ENCODE measurements around the gene NME5.
A peak's percentile ranks its signal among the peaks of the same experiment; 100 is the strongest.

NME5 gene

GRCh38 chr5:138138949-138139780 is at the start of gene NME5:
TSS of gene NME5 (minus strand) at chr5:138139428. CDS start at chr5:138138780, 648 bp downstream.
- peak; percentile 35 to 66 for DNase-seq

GRCh38 chr5:138188626-138189025 is 49.4 kb upstream of the NME5 start:
- TF ChIP-seq POLR2A (IDR thresholded peaks at IDR 0.05; ENCODE audit: low read length): peak; percentile 21
- TF ChIP-seq GATA1 (IDR thresholded peaks at IDR 0.05; ENCODE audit: low read depth, low read length): no peak

More at GRCh38 chr5:138138949-138139780, at the start of gene NME5:
- TF ChIP-seq POLR2A (IDR thresholded peaks at IDR 0.05; ENCODE audit: low read length): no peak
- TF ChIP-seq GATA1 (IDR thresholded peaks at IDR 0.05; ENCODE audit: low read depth, low read length): no peak

GRCh38 chr5:138186002-138186447 is 46.8 kb upstream of the NME5 start:
- DNase-seq: no peak
- TF ChIP-seq GATA1 (IDR thresholded peaks at IDR 0.05; ENCODE audit: low read depth, low read length) (no peak), POLR2A (IDR thresholded peaks at IDR 0.05; ENCODE audit: low read length) (no peak)

More at GRCh38 chr5:138188626-138189025, 49.4 kb upstream of the NME5 start:
- DNase-seq: no peak

- TF ChIP-seq GATA1 (IDR thresholded peaks at IDR 0.05; ENCODE audit: low read depth, low read length) (no peak), POLR2A (IDR thresholded peaks at IDR 0.05; ENCODE audit: low read length) (no peak)
- no peak for DNase-seq
These were observed 43.6 kb upstream of the NME5 start for GRCh38 chr5:138182808-138183207.

- DNase-seq: no peak
- TF ChIP-seq GATA1 (IDR thresholded peaks at IDR 0.05; ENCODE audit: low read depth, low read length) (no peak), POLR2A (IDR thresholded peaks at IDR 0.05; ENCODE audit: low read length) (no peak)
These were observed 41.6 kb upstream of the NME5 start for GRCh38 chr5:138180841-138181240.

- TF ChIP-seq POLR2A (IDR thresholded peaks at IDR 0.05; ENCODE audit: low read length): no peak
- TF ChIP-seq GATA1 (IDR thresholded peaks at IDR 0.05; ENCODE audit: low read depth, low read length): no peak
- DNase-seq: peak; percentile 84
These were observed 41.1 kb upstream of the NME5 start for GRCh38 chr5:138180183-138180782.

- peak; percentile 71 to 72 for DNase-seq
- TF ChIP-seq POLR2A (IDR thresholded peaks at IDR 0.05; ENCODE audit: low read length) (no peak), GATA1 (IDR thresholded peaks at IDR 0.05; ENCODE audit: low read depth, low read length) (no peak)
These were observed 40.1 kb upstream of the NME5 start for GRCh38 chr5:138179277-138179857.

- peak; percentile 96 to 98 for DNase-seq
- TF ChIP-seq GATA1 (IDR thresholded peaks at IDR 0.05; ENCODE audit: low read depth, low read length) (no peak), POLR2A (IDR thresholded peaks at IDR 0.05; ENCODE audit: low read length) (peak; percentile 86)
These were observed 39.5 kb upstream of the NME5 start, which contains the start of the genes BRD8 and KIF20A for GRCh38 chr5:138178516-138179276. TSS of gene BRD8 (minus strand) at chr5:138178630. CDS start at chr5:138178614, 16 bp downstream. TSS of gene KIF20A (plus strand) at chr5:138179112. CDS start at chr5:138179681, 569 bp downstream.

- peak; percentile 66 to 75 for DNase-seq
- TF ChIP-seq POLR2A (IDR thresholded peaks at IDR 0.05; ENCODE audit: low read length) (no peak), GATA1 (IDR thresholded peaks at IDR 0.05; ENCODE audit: low read depth, low read length) (no peak)
These were observed 38.8 kb upstream of the NME5 start for GRCh38 chr5:138177941-138178515.

- TF ChIP-seq POLR2A (IDR thresholded peaks at IDR 0.05; ENCODE audit: low read length) (no peak), GATA1 (IDR thresholded peaks at IDR 0.05; ENCODE audit: low read depth, low read length) (no peak)
- no peak for DNase-seq
These were observed 31.1 kb upstream of the NME5 start for GRCh38 chr5:138170299-138170698.

GRCh38 chr5:138169124-138169523 is 29.9 kb upstream of the NME5 start:
- TF ChIP-seq POLR2A (IDR thresholded peaks at IDR 0.05; ENCODE audit: low read length) (no peak), GATA1 (IDR thresholded peaks at IDR 0.05; ENCODE audit: low read depth, low read length) (no peak)
- DNase-seq: no peak

- TF ChIP-seq POLR2A (IDR thresholded peaks at IDR 0.05; ENCODE audit: low read length): no peak
- TF ChIP-seq GATA1 (IDR thresholded peaks at IDR 0.05; ENCODE audit: low read depth, low read length): no peak
- DNase-seq: no peak
These were observed 24.5 kb upstream of the NME5 start for GRCh38 chr5:138163721-138164120.

GRCh38 chr5:138160706-138161105 is 21.5 kb upstream of the NME5 start:
- DNase-seq: no peak
- TF ChIP-seq GATA1 (IDR thresholded peaks at IDR 0.05; ENCODE audit: low read depth, low read length) (no peak), POLR2A (IDR thresholded peaks at IDR 0.05; ENCODE audit: low read length) (no peak)

Measured in erythroblast (primary cell).